H9 (cell line): ENCODE measurements around the gene CCSER1. TPM values are rescaled to one million over a fixed set of nuclear protein-coding genes. Genes with fewer than 3 reads are reported as not detected.

Experiments used
- DNase-seq: peaks from one replicate; pipeline ENCODE4 v3.0.0-alpha.2; 2017
- H2AFZ ChIP-seq: one replicate; pipeline ENCODE4 v1.6.1; 2013; ENCODE audit warnings: mild to moderate bottlenecking, low read length, control low read depth, moderate library complexity
- H2AK5ac ChIP-seq: 2 replicates; pipeline ENCODE4 v1.6.1; 2013; ENCODE audit warnings: low read length, control low read depth, mixed read lengths; ENCODE audit not compliant: insufficient read length
- H2BK120ac ChIP-seq: one replicate; pipeline ENCODE4 v1.6.1; 2013; ENCODE audit warnings: low read depth, mild to moderate bottlenecking, low read length, control low read depth, inconsistent platforms; ENCODE audit not compliant: poor library complexity, severe bottlenecking
- H2BK12ac ChIP-seq: 2 replicates; pipeline ENCODE4 v1.6.1; 2013; ENCODE audit warnings: low read length, control low read depth, mixed read lengths, low read depth; ENCODE audit not compliant: insufficient read length
- H2BK15ac ChIP-seq: 2 replicates; pipeline ENCODE4 v1.6.1; 2013; ENCODE audit warnings: low read depth, low read length, control low read depth
- H2BK20ac ChIP-seq: one replicate; pipeline ENCODE4 v1.6.1; 2013; ENCODE audit warnings: low read depth, mild to moderate bottlenecking, low read length, control low read depth, inconsistent platforms; ENCODE audit not compliant: poor library complexity, severe bottlenecking
- H2BK5ac ChIP-seq: 2 replicates; pipeline ENCODE4 v1.6.1; 2013; ENCODE audit warnings: low read length, control low read depth, mixed read lengths; ENCODE audit not compliant: insufficient read length
- H3K14ac ChIP-seq: 2 replicates; pipeline ENCODE4 v1.6.1; 2013; ENCODE audit warnings: low read length, control low read depth; ENCODE audit not compliant: insufficient read depth
- H3K18ac ChIP-seq: 2 replicates; pipeline ENCODE4 v1.6.1; 2013; ENCODE audit warnings: low read depth, mild to moderate bottlenecking, mixed read lengths, low read length, control low read depth; ENCODE audit not compliant: insufficient read length
- H3K23ac ChIP-seq: 2 replicates; pipeline ENCODE4 v1.6.1; 2013; ENCODE audit warnings: low read length, control low read depth, mixed read lengths, low read depth; ENCODE audit not compliant: insufficient read length
- H3K23me2 ChIP-seq: 2 replicates; pipeline ENCODE4 v1.6.1; 2013; ENCODE audit warnings: low read depth, mild to moderate bottlenecking, mixed read lengths, low read length, control low read depth; ENCODE audit not compliant: insufficient read length, poor library complexity, severe bottlenecking
- H3K27ac ChIP-seq: 2 replicates; pipeline ENCODE4 v1.5.1; 2013; ENCODE audit warnings: low read length, control low read depth, mixed read lengths, low read depth; ENCODE audit not compliant: insufficient read length
- H3K27me3 ChIP-seq: 2 replicates; pipeline ENCODE4 v1.6.1; 2013; ENCODE audit warnings: low read length, control low read depth, inconsistent platforms; ENCODE audit not compliant: insufficient read depth
- H3K4ac ChIP-seq: 2 replicates; pipeline ENCODE4 v1.6.1; 2013; ENCODE audit warnings: low read depth, mild to moderate bottlenecking, control low read depth, inconsistent platforms, low read length, moderate library complexity
- H3K4me1 ChIP-seq: 2 replicates; pipeline ENCODE4 v1.6.1; 2013; ENCODE audit warnings: low read length, control low read depth, inconsistent platforms; ENCODE audit not compliant: insufficient read depth
- H3K4me2 ChIP-seq: 2 replicates; pipeline ENCODE4 v1.6.1; 2013; ENCODE audit warnings: low read length, control low read depth, mixed read lengths; ENCODE audit not compliant: insufficient read length, insufficient read depth
- H3K56ac ChIP-seq: 2 replicates; pipeline ENCODE4 v1.6.1; 2013; ENCODE audit warnings: low read depth, mild to moderate bottlenecking, mixed read lengths, low read length, control low read depth; ENCODE audit not compliant: insufficient read length
- H3K79me1 ChIP-seq: 2 replicates; pipeline ENCODE4 v1.6.1; 2013; ENCODE audit warnings: low read depth, mild to moderate bottlenecking, moderate library complexity, low read length, control low read depth, inconsistent platforms; ENCODE audit not compliant: insufficient read depth, poor library complexity, severe bottlenecking
- H3K79me2 ChIP-seq: 2 replicates; pipeline ENCODE4 v1.6.1; 2013; ENCODE audit warnings: low read length, control low read depth, inconsistent platforms; ENCODE audit not compliant: insufficient read depth
- H3K9ac ChIP-seq: 2 replicates; pipeline ENCODE4 v1.6.1; 2013; ENCODE audit warnings: low read length, control low read depth, mixed read lengths; ENCODE audit not compliant: insufficient read length; ENCODE audit errors: extremely low read depth
- H3K9me3 ChIP-seq: one replicate; pipeline ENCODE4 v1.6.1; 2013; ENCODE audit warnings: low read depth, low read length, inconsistent platforms; ENCODE audit not compliant: control insufficient read depth
- H3T11ph ChIP-seq: one replicate; pipeline ENCODE4 v1.6.1; 2013; ENCODE audit warnings: mild to moderate bottlenecking, low read length, control low read depth, inconsistent platforms
- H4K20me1 ChIP-seq: one replicate; pipeline ENCODE4 v1.6.1; 2013; ENCODE audit not compliant: control insufficient read depth, insufficient read length, insufficient read depth
- H4K5ac ChIP-seq: 2 replicates; pipeline ENCODE4 v1.6.1; 2013; ENCODE audit warnings: low read depth, mild to moderate bottlenecking, mixed read lengths, low read length, control low read depth; ENCODE audit not compliant: insufficient read length
- H4K8ac ChIP-seq: replicated peaks from 2 replicates; pipeline ENCODE4 v1.6.1; 2013; ENCODE audit warnings: low read length, control low read depth, mixed read lengths, low read depth; ENCODE audit not compliant: insufficient read length
- H4K91ac ChIP-seq: 2 replicates; pipeline ENCODE4 v1.6.1; 2013; ENCODE audit warnings: low read depth, mild to moderate bottlenecking, moderate library complexity, mixed read lengths, low read length, control low read depth; ENCODE audit not compliant: insufficient read length
- H3K27ac Mint-ChIP-seq, 3 experiments: 2 replicates in 2 of 3; 3 replicates in 1 of 3; pipeline ENCODE4 v1.8.0; 2020 to 2021; ENCODE audit warnings: mixed read lengths in 3 of 3, mild to moderate bottlenecking in 1 of 3, moderate library complexity in 1 of 3
- H3K27me3 Mint-ChIP-seq: 2 replicates; pipeline ENCODE4 v1.8.0; 2021; ENCODE audit warnings: low read depth, mild to moderate bottlenecking, moderate library complexity, mixed read lengths
- H3K36me3 Mint-ChIP-seq, 3 experiments: 2 replicates in 2 of 3; 3 replicates in 1 of 3; pipeline ENCODE4 v1.8.0; 2020 to 2021; ENCODE audit warnings: low read depth in 3 of 3, mixed read lengths in 3 of 3; ENCODE audit not compliant: insufficient read depth in 1 of 3
- H3K4me1 Mint-ChIP-seq, 2 experiments: 2 replicates each; pipeline ENCODE4 v1.8.0; 2020; ENCODE audit warnings: mixed read lengths in 2 of 2
- H3K4me3 Mint-ChIP-seq, 2 experiments: 2 replicates in 1 of 2; 3 replicates in 1 of 2; pipeline ENCODE4 v1.8.0; 2020 to 2021; ENCODE audit warnings: mild to moderate bottlenecking in 2 of 2, mixed read lengths in 2 of 2, moderate library complexity in 1 of 2
- H3K9me3 Mint-ChIP-seq, 2 experiments: 2 replicates in 1 of 2; 3 replicates in 1 of 2; pipeline ENCODE4 v1.8.0; 2020; ENCODE audit warnings: mild to moderate bottlenecking in 2 of 2, mixed read lengths in 2 of 2, moderate library complexity in 1 of 2
- CTCF ChIP-seq: fragments of 200-600 bp; sonication (generic); conservative IDR thresholded peaks from 3 replicates; pipeline ENCODE4 v1.8.0; 2021; ENCODE audit warnings: antibody characterized with exemption, mild to moderate bottlenecking
- WGBS: extraction: QIAGEN DNeasy Blood & Tissue Kit; methylation state at CpG from one replicate; pipeline ENCODE4 v1.1.7; 2013; ENCODE audit warnings: missing lambda C conversion rate, low lambda C conversion rate, mixed read lengths; ENCODE audit not compliant: insufficient read length; ENCODE audit errors: extremely low coverage; 5-methylcytosine and 5-hydroxymethylcytosine counted together
- total RNA-seq: library from RNA; stranded (reverse); gene quantifications from 2 replicates; pipeline ENCODE4 v1.2.1, GENCODE V29; 2021

CCSER1 gene
- total RNA-seq, 1 experiment from 2014 or later, result 0.37 TPM

DNA sequence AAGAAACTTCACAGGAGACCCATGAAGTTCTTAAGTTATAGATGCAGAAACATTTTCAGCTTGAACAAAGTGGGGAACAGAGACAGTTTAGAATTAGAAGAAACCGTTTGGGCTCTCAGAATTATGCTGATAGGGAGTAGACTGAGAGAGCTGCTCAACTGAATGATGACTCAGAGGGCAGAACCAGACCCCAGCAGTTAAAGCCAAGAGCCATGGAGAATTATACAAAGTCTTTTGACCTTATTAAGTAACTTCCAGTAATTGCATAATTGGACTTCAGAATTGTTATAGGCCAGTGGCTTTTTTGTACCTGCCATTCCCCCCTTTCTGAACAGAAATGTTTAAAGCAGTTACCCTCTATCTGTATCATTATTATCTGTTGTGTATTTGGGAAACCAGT, 642.1 kb downstream of the CCSER1 start:
- H3K27me3 Mint-ChIP-seq, result no peaks in the 10 kb centered on the region
- Histone ChIP-seq H2BK20ac (no peak overlapping the region), H2AK5ac (no peak overlapping the region), H3K9ac (no peak overlapping the region), H4K91ac (no peak overlapping the region), H3K14ac (no peak overlapping the region), H3K9me3 (no peaks in the 10 kb centered on the region), H4K8ac (no peak overlapping the region), H3K27ac (no peak overlapping the region), H3K18ac (no peak overlapping the region), H3K79me1 (no peaks in the 10 kb centered on the region), H3T11ph (no peak overlapping the region), H4K20me1 (no peaks in the 10 kb centered on the region), H3K23ac (no peak overlapping the region), H3K4ac (no peak overlapping the region), H3K4me1 (no peaks in the 10 kb centered on the region), H2BK12ac (no peak overlapping the region), H3K23me2 (no peaks in the 10 kb centered on the region), H3K4me2 (no peak overlapping the region), H3K27me3 (no peaks in the 10 kb centered on the region), H2BK15ac (no peak overlapping the region), H3K79me2 (no peaks in the 10 kb centered on the region), H3K56ac (no peak overlapping the region), H2BK120ac (no peak overlapping the region), H2BK5ac (no peak overlapping the region), H2AFZ (no peak overlapping the region), H4K5ac (no peak overlapping the region)
- no peak for DNase-seq
- no peaks in the 10 kb centered on the region for H3K9me3 Mint-ChIP-seq
- no peak for TF ChIP-seq CTCF
- H3K4me1 Mint-ChIP-seq, result no peaks in the 10 kb centered on the region
- WGBS, result no CpG with 5 or more reads among the region's 1 CpG
- no peak overlapping the region for H3K4me3 Mint-ChIP-seq
- no peaks in the 10 kb centered on the region; a peak in 1 of 7 replicates for H3K36me3 Mint-ChIP-seq
- H3K27ac Mint-ChIP-seq, result no peak overlapping the region
